Caco-2 (cell line): ENCODE measurements around the gene INHBB. TPM values are rescaled to one million over a fixed set of nuclear protein-coding genes. Genes with fewer than 3 reads are reported as not detected.

Experiments
- BruUV-seq: library from RNA; stranded (reverse); fragments of 400-500 nt; replicated peaks from 2 replicates; lab custom pipeline; 2021; lab: Mats Ljungman, UMichigan
- CTCF ChIA-PET: fragments of 300-600 bp; sonication (Branson Sonifier 250); formaldehyde crosslinking; loops from one replicate; lab custom pipeline; 2022; ENCODE audit warnings: antibody characterized with exemption; lab: Charles Lee
- POLR2A ChIA-PET: fragments of 300-600 bp; sonication (Branson Sonifier 250); formaldehyde crosslinking; loops from one replicate; lab custom pipeline; 2022; ENCODE audit warnings: antibody characterized with exemption; lab: Charles Lee
- DNase-seq, 2 experiments: peaks; one replicate each; pipeline versions ENCODE4 v3.0.0 to v3.0.0-alpha.2; 2020 to 2022
- H3K27me3 ChIP-seq: replicated peaks from 2 replicates; pipeline ENCODE4 v1.6.0; 2011; ENCODE audit warnings: low read length; ENCODE audit not compliant: control insufficient read depth, insufficient read depth
- H3K36me3 ChIP-seq: 2 replicates; pipeline ENCODE4 v1.5.1; 2011; ENCODE audit warnings: low read length; ENCODE audit not compliant: control insufficient read depth, insufficient read depth
- H3K4me1 ChIP-seq: fragments of 250-450 bp; sonication (Bioruptor Pico); 2 replicates; pipeline ENCODE4 v1.5.1; 2020; ENCODE audit warnings: mild to moderate bottlenecking
- H3K4me3 ChIP-seq: 2 replicates; pipeline ENCODE4 v1.5.1; 2011; ENCODE audit warnings: low read depth, mild to moderate bottlenecking, control low read depth, low read length
- H3K9me3 ChIP-seq: fragments of 250-450 bp; sonication (Bioruptor Pico); 2 replicates; pipeline ENCODE4 v1.5.1; 2020; ENCODE audit warnings: mild to moderate bottlenecking, moderate library complexity
- H3K27ac Mint-ChIP-seq: one replicate; pipeline ENCODE4 v1.8.0; 2022; ENCODE audit warnings: mixed read lengths; ENCODE audit not compliant: unreplicated experiment
- H3K27me3 Mint-ChIP-seq: one replicate; pipeline ENCODE4 v1.8.0; 2022; ENCODE audit warnings: mixed read lengths; ENCODE audit not compliant: insufficient read depth, unreplicated experiment
- H3K36me3 Mint-ChIP-seq: one replicate; pipeline ENCODE4 v1.8.0; 2022; ENCODE audit warnings: mild to moderate bottlenecking, mixed read lengths; ENCODE audit not compliant: insufficient read depth, unreplicated experiment
- H3K4me1 Mint-ChIP-seq: one replicate; pipeline ENCODE4 v1.8.0; 2022; ENCODE audit warnings: low read depth, mixed read lengths; ENCODE audit not compliant: unreplicated experiment
- H3K4me3 Mint-ChIP-seq: one replicate; pipeline ENCODE4 v1.8.0; 2022; ENCODE audit warnings: mild to moderate bottlenecking, moderate library complexity, mixed read lengths; ENCODE audit not compliant: unreplicated experiment
- H3K9me3 Mint-ChIP-seq: one replicate; pipeline ENCODE4 v1.8.0; 2022; ENCODE audit warnings: mixed read lengths; ENCODE audit not compliant: unreplicated experiment
- intact Hi-C: fragments of 100-400 bp; cut with micrococcal nuclease; formaldehyde crosslinking; loops from one replicate; pipeline ENCODE4 v1.10.0; 2022; ENCODE audit not compliant: unreplicated experiment
- total RNA-seq: library from RNA; stranded (reverse); gene quantifications from 2 replicates; pipeline ENCODE4 v1.2.3, GENCODE V29; 2022
- TF ChIP-seq, protein P1 (sequence below), 2 experiments: fragments of 200-600 bp in 1 of 2; IDR thresholded peaks; 1 replicate in 1 of 2; 2 replicates in 1 of 2; pipeline versions ENCODE4 v1.5.1 to v1.8.0; 2011 to 2022; ENCODE audit warnings: antibody characterized with exemption in 1 of 2, control low read depth in 1 of 2, inconsistent platforms in 1 of 2, low read depth in 1 of 2, low read length in 1 of 2, mild to moderate bottlenecking in 1 of 2, moderate library complexity in 1 of 2; ENCODE audit not compliant: insufficient read depth in 1 of 2, severe bottlenecking in 1 of 2, unreplicated experiment in 1 of 2

The INHBB gene
- total RNA-seq, 1 experiment from 2014 or later = 28.9 TPM

DNA sequence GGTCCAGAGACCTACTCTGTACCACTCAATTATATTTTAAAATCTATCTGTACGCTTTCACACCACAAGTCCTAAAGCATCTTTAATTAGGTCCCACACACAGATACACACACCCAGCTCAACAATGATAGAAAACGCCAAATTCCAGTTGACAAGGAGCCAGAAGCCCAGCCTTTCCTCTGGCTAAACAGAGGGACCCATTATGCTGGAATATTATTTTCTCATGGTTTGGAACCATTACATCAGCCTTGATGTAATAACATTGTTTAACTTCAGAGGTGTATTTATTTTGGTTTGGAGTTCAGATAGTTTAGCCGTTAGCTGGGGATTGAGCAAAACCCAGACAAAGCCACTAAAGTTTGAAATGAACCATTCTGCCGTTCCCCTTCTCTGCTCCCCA, 14.0 kb upstream of the INHBB start:
- H3K27me3 ChIP-seq = no peaks in the 10 kb centered on the region
- no peak overlapping the region for H3K4me3 ChIP-seq
- TF ChIP-seq, protein P1, sequence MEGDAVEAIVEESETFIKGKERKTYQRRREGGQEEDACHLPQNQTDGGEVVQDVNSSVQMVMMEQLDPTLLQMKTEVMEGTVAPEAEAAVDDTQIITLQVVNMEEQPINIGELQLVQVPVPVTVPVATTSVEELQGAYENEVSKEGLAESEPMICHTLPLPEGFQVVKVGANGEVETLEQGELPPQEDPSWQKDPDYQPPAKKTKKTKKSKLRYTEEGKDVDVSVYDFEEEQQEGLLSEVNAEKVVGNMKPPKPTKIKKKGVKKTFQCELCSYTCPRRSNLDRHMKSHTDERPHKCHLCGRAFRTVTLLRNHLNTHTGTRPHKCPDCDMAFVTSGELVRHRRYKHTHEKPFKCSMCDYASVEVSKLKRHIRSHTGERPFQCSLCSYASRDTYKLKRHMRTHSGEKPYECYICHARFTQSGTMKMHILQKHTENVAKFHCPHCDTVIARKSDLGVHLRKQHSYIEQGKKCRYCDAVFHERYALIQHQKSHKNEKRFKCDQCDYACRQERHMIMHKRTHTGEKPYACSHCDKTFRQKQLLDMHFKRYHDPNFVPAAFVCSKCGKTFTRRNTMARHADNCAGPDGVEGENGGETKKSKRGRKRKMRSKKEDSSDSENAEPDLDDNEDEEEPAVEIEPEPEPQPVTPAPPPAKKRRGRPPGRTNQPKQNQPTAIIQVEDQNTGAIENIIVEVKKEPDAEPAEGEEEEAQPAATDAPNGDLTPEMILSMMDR (IDR thresholded peaks at IDR 0.05; ENCODE audit: insufficient read depth in 1 of 2, low read depth in 1 of 2, low read length in 1 of 2, severe bottlenecking in 1 of 2, unreplicated experiment in 1 of 2) = no peak
- intact Hi-C loops = no loop called here
- peaks cover 3% of the 10 kb centered on the region for H3K27me3 Mint-ChIP-seq
- H3K36me3 Mint-ChIP-seq = no peaks in the 10 kb centered on the region
- no peaks in the 10 kb centered on the region for H3K36me3 ChIP-seq
- no peaks in the 10 kb centered on the region for H3K9me3 ChIP-seq
- no TSS peak for BruUV-seq
- DNase-seq = no peak
- H3K4me3 Mint-ChIP-seq = no peak overlapping the region
- CTCF ChIA-PET = interaction anchor here (1.4 kb wide), 1 partner anchor 19 kb away, joined by 6 read pairs; no protein-coding TSS in a partner anchor
- H3K27ac Mint-ChIP-seq = no peak overlapping the region
- no peaks in the 10 kb centered on the region for H3K4me1 ChIP-seq
- POLR2A ChIA-PET = no interaction called here
- no peaks in the 10 kb centered on the region for H3K9me3 Mint-ChIP-seq
- peaks cover 5% of the 10 kb centered on the region for H3K4me1 Mint-ChIP-seq

DNA sequence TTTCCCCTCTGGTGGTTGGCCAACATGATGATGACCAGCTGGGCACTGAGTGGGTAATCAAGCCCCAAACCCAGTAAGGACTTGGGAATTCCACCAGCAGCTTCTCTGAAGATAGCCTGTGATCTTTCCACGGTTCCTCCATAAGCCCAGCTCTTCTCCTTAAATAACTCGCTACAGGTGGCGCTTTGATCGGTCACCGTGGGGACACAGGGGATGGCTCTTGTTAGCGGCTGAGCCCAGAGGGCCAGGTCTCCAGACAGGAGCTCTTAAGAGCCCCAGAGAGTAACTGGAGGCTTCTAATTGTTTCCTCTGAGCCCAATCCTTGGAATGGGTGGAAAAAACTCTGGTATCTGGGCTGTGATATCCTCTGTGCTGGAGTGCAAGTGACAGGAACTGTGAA, 13.6 kb upstream of the INHBB start:
- Mint-ChIP-seq H3K9me3 (no peaks in the 10 kb centered on the region), H3K4me1 (peaks cover 5% of the 10 kb centered on the region), H3K27me3 (peaks cover 3% of the 10 kb centered on the region), H3K4me3 (no peak overlapping the region), H3K36me3 (no peaks in the 10 kb centered on the region), H3K27ac (no peak overlapping the region)
- H3K27me3 ChIP-seq = no peaks in the 10 kb centered on the region
- ChIA-PET POLR2A (no interaction called here), CTCF (interaction anchor here (1.4 kb wide), 1 partner anchor 19 kb away, joined by 6 read pairs; no protein-coding TSS in a partner anchor)
- TF ChIP-seq, protein P1 (IDR thresholded peaks at IDR 0.05; ENCODE audit: insufficient read depth in 1 of 2, low read depth in 1 of 2, low read length in 1 of 2, severe bottlenecking in 1 of 2, unreplicated experiment in 1 of 2) = no peak
- no peak for DNase-seq
- H3K4me1 ChIP-seq = no peaks in the 10 kb centered on the region
- no TSS peak for BruUV-seq
- intact Hi-C loops = no loop called here
- no peaks in the 10 kb centered on the region for H3K36me3 ChIP-seq
- H3K9me3 ChIP-seq = no peaks in the 10 kb centered on the region
- no peak overlapping the region for H3K4me3 ChIP-seq

DNA sequence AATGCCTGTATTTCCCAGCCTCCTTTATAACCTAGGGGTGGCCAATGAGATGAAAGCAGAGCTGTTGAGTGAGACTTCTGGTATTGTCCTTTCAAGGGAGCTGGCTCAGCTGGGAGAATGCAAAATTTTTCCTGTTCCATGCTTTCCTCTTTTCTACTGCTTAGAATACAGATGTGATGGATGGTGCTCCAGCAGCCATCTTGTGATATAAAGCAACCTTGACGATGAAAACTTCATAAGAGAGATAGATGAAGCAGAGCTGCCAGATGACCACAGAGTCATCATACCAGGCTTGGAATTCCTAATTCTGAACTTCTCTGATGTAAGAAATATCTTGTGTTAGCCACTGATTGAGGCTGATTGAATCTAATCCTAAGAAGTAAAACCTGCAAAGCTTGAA, 11.9 kb upstream of the INHBB start:
- POLR2A ChIA-PET = no interaction called here
- intact Hi-C loops = no loop called here
- no peaks in the 10 kb centered on the region for H3K4me1 ChIP-seq
- no peaks in the 10 kb centered on the region for H3K36me3 ChIP-seq
- Mint-ChIP-seq H3K4me3 (no peak overlapping the region), H3K4me1 (peaks cover 5% of the 10 kb centered on the region), H3K9me3 (no peaks in the 10 kb centered on the region), H3K36me3 (no peaks in the 10 kb centered on the region), H3K27ac (no peak overlapping the region), H3K27me3 (peaks cover 3% of the 10 kb centered on the region)
- CTCF ChIA-PET = no interaction called here
- no peak overlapping the region for H3K4me3 ChIP-seq
- no peaks in the 10 kb centered on the region for H3K27me3 ChIP-seq
- no peaks in the 10 kb centered on the region for H3K9me3 ChIP-seq
- no peak for DNase-seq
- TF ChIP-seq, protein P1 (IDR thresholded peaks at IDR 0.05; ENCODE audit: insufficient read depth in 1 of 2, low read depth in 1 of 2, low read length in 1 of 2, severe bottlenecking in 1 of 2, unreplicated experiment in 1 of 2) = no peak
- BruUV-seq = no TSS peak
